ENCODE measurements around the gene BID.
"Not testable (repeated sequence)": the region's sequence is repeated elsewhere in the genome, so short reads cannot be mapped to it uniquely, and the experiment has no call there.

Gene BID

GRCh38 chr22:17769716-17770082 lies 4.6 kb downstream of the BID start:
- CTCF ChIA-PET: interaction anchor here (0.8 to 2.1 kb wide), 4 partner anchors 10 to 26 kb away, joined by 4 to 21 read pairs (median 8); no protein-coding TSS in a partner anchor
- POLR2A ChIA-PET: no interaction called here
- TF ChIP-seq CTCF (IDR thresholded peaks at IDR 0.05; ENCODE audit: control extremely low read depth, extremely low read depth, low read depth, missing control alignments): no peak
- DNase-seq (ENCODE audit: extremely low spot score): no peak

DNA sequence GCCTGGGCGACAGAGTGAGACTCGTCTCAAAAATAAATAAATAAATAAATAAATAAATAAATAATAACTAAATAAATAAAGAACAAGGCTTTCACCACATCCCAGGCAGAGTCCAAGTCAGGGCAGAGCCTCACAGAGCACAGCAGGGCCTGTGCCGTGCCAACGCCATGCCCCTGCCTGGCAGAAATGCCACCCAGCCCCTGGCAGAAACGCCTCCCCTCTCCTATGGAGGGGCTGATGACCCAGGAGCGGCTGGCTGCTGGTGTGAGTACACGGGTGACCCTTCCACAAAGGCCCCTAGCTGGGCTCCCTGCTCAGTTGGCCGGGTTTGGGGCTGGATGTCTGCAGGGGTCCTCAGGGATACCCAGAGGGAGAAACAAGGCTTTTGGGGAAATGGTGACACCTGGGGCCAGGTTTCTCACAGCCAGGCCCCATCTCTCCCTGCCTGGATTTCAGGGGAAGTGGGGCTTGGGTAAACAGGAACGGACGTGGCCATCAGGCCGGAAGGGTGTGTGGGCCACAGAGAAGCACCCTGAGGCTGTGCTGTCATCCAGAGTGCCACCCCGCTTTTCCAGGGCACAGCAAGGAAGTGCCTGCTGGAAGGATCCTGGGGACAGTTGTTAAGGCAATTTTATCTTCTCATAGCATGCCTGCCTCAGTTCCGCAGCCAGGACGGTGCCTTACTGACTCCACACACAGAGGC lies 5.1 kb downstream of the BID start:
- ChIA-PET POLR2A (no interaction called here), CTCF (interaction anchor here (0.8 to 5.4 kb wide), 5 partner anchors 11 to 26 kb away, joined by 4 to 36 read pairs (median 11); no protein-coding TSS in a partner anchor)

GRCh38 chr22:17767233-17768065 lies 6.8 kb downstream of the BID start:
- peak; percentile 67 for DNase-seq (ENCODE audit: extremely low spot score)
- TF ChIP-seq CTCF (IDR thresholded peaks at IDR 0.05; ENCODE audit: control extremely low read depth, extremely low read depth, low read depth, missing control alignments): no peak
- ChIA-PET CTCF (interaction anchor here (1.0 to 5.4 kb wide), 7 partner anchors 12 to 309 kb away, joined by 3 to 36 read pairs (median 5); no protein-coding TSS in a partner anchor), POLR2A (interaction anchor here (0.9 kb wide), 1 partner anchor 12 kb away, joined by 3 read pairs; no protein-coding TSS in a partner anchor)

More for the DNA sequence above, 5.1 kb downstream of the BID start:
- DNase-seq (ENCODE audit: extremely low spot score): no peak
- TF ChIP-seq CTCF (IDR thresholded peaks at IDR 0.05; ENCODE audit: control extremely low read depth, extremely low read depth, low read depth, missing control alignments): no peak

DNA sequence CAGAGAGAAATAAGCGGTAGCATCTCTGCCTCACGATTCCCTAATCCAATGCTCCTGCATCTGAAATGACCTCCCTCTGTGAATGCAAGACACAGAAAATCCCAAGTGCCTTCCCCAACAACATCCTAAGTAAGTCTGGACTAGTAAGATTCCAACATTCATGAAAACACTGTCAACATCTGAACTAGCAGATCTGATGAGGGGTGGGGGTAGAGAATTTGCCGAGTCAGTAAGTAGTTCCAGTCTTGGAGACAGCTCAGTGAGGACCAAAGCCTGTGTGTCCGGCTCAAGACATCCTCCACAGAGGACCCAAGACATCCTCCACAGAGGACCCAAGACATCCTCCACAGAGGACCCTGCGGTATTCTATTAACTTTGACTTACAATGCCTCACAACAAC lies 9.4 kb downstream of the BID start:
- not testable (repeated sequence) for DNase-seq (ENCODE audit: extremely low spot score)
- CTCF ChIA-PET: interaction anchor here (0.8 to 5.4 kb wide), 6 partner anchors 10 to 293 kb away, joined by 3 to 36 read pairs (median 4); no protein-coding TSS in a partner anchor
- POLR2A ChIA-PET: interaction anchor here (1.1 kb wide), 2 partner anchors 12 to 15 kb away, joined by 3 to 4 read pairs; no protein-coding TSS in a partner anchor

DNA sequence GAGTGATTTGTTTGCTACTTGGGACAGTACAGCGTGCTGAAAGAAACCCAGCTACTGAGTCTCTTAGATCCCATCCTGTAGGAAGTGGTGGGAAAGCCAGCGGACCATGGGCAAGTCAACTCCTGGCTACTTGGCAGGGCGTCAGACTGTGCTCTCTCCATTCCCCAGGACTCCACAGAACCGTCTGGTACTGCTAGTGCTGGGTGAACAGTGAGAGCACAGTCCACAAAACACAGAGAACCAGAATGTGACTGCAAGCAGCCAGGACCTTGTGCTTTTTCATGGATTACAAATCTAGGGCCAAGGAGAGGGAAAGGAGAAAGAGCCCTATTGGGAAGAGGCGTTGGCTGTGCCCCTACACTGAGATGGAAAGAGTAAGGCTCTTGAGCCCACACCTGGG lies 10.2 kb downstream of the BID start:
- ChIA-PET POLR2A (no interaction called here), CTCF (interaction anchor here (2.0 to 5.4 kb wide), 2 partner anchors 21 to 23 kb away, joined by 6 to 36 read pairs; no protein-coding TSS in a partner anchor)
- no peak for TF ChIP-seq CTCF (IDR thresholded peaks at IDR 0.05; ENCODE audit: control extremely low read depth, extremely low read depth, low read depth, missing control alignments)
- no peak for DNase-seq (ENCODE audit: extremely low spot score)

- ChIA-PET CTCF (interaction anchor here (1.5 kb wide), 1 partner anchor 20 kb away, joined by 6 read pairs; no protein-coding TSS in a partner anchor), POLR2A (interaction anchor here (0.7 kb wide), 1 partner anchor 10 kb away, joined by 3 read pairs; no protein-coding TSS in a partner anchor)
- not testable (repeated sequence) for DNase-seq (ENCODE audit: extremely low spot score)
These were observed 10.8 kb downstream of the BID start for GRCh38 chr22:17763442-17763841.

DNA sequence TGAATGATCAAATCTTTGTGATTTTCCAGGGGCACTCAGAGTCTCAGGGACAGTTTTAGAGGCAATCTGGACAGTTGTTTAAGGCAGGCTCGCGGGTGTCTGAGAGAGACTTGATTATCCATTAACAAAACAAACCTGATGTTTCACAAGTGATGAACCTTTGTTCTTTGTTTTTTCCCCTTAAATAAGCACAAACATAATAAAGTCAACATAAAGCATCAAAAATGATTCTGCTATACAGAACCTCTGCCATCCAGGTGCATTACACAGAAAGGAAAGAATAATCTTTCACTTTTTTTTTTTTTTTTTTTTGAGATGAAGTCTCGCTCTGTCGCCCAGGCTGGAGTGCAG lies 13.2 kb downstream of the BID start:
- POLR2A ChIA-PET: no interaction called here
- no peak for DNase-seq (ENCODE audit: extremely low spot score)
- CTCF ChIA-PET: no interaction called here
- no peak for TF ChIP-seq CTCF (IDR thresholded peaks at IDR 0.05; ENCODE audit: control extremely low read depth, extremely low read depth, low read depth, missing control alignments)

Measured in GM10248 (cell line).